ENCODE measurements around the gene GDF7. TPM values are rescaled to one million over a fixed set of nuclear protein-coding genes. Genes with fewer than 3 reads are reported as not detected.

GDF7 gene
- total RNA-seq, 2 donors from 2014 or later: 1.1 to 1.7 TPM

DNA sequence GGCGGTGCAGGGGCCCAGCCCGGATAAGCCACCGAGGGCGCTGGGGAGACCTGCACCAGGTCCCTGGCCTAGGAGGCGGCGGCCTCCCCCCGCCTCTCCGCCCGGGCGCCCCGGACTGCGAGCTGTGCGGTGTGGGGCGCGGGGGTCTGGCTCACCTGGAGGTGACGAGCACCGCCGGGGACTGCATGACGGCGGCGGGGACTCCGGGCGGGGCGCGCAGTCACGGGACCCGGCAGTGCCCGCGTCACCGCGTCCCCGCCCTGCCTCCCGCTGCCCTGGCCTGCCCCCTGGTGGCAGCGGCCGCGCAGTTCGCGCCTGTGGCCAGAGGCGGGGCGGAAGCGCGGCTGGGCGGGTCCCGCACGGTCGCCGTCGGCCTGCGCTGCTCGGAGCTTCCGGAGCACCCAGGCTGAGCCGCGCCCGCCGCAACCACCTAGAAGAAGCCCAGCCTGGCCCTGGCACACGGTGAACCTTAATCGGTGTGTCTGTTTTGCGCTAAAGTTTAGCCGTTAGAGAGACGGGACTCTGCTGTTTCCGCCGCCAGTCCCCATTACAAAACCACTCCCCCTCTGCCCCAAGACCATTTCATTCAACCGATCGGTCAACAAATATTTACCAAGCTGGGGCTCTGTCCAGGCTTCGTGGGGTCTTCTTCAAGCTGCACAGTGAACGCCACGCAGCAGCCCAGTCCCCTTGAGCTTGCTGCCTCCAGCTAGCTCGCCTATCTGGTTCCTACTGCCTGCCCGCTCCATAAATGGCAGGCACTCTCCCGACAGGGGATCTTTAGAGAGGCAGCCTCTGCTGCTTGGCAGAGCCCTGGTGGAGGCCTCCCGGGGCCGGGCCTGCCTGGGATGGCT, 15.8 kb upstream of the GDF7 start, which contains the start of gene HS1BP3:
TSS of gene HS1BP3 (minus strand) at position 222 of the 854 bp plus-strand sequence. CDS start at position 187, 35 bp downstream.
- DNase-seq (ENCODE audit: low spot score): peak; percentile 86
- TF ChIP-seq, protein P1, sequence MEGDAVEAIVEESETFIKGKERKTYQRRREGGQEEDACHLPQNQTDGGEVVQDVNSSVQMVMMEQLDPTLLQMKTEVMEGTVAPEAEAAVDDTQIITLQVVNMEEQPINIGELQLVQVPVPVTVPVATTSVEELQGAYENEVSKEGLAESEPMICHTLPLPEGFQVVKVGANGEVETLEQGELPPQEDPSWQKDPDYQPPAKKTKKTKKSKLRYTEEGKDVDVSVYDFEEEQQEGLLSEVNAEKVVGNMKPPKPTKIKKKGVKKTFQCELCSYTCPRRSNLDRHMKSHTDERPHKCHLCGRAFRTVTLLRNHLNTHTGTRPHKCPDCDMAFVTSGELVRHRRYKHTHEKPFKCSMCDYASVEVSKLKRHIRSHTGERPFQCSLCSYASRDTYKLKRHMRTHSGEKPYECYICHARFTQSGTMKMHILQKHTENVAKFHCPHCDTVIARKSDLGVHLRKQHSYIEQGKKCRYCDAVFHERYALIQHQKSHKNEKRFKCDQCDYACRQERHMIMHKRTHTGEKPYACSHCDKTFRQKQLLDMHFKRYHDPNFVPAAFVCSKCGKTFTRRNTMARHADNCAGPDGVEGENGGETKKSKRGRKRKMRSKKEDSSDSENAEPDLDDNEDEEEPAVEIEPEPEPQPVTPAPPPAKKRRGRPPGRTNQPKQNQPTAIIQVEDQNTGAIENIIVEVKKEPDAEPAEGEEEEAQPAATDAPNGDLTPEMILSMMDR (IDR thresholded peaks at IDR 0.05): peak; percentile 96 to 97
- Histone ChIP-seq H3K9me3 (no peaks in the 10 kb centered on the region), H3K27me3 (no peaks in the 10 kb centered on the region), H3K4me3 (peak within 1 kb of the TSS; percentile 78 to 84), H3K27ac (peak within 1 kb of the TSS; percentile 90 to 93), H3K4me1 (peaks cover 0 to 40% of the 10 kb centered on the region in 2 donors), H3K36me3 (no peaks in the 10 kb centered on the region)

DNA sequence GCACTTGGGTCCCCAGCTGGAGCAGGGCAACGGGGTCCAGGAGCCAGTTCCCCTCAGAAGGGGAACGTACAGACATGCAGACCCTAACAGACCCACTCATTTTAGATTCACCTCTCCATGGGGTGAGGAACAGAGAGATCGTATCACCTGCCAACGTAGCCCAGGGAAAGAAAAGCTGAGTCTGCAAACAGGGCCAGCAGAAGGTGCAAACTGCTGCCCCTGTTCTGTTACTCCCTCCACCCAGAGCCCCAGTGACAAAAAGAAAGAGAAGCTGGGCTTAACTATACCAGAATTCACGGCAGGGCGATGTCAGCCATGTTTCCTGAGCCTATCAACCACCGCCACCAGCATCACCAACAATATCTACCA, 15.2 kb upstream of the GDF7 start:
- DNase-seq (ENCODE audit: low spot score): no peak
- no peaks in the 10 kb centered on the region for H3K27me3 ChIP-seq
- no peaks in the 10 kb centered on the region for H3K9me3 ChIP-seq
- H3K27ac ChIP-seq: peak overlapping the region; percentile 90 to 93
- peak overlapping the region; percentile 78 to 84 for H3K4me3 ChIP-seq
- no peaks in the 10 kb centered on the region for H3K36me3 ChIP-seq
- H3K4me1 ChIP-seq: peaks cover 0 to 40% of the 10 kb centered on the region in 2 donors
- TF ChIP-seq, protein P1 (IDR thresholded peaks at IDR 0.05): no peak

DNA sequence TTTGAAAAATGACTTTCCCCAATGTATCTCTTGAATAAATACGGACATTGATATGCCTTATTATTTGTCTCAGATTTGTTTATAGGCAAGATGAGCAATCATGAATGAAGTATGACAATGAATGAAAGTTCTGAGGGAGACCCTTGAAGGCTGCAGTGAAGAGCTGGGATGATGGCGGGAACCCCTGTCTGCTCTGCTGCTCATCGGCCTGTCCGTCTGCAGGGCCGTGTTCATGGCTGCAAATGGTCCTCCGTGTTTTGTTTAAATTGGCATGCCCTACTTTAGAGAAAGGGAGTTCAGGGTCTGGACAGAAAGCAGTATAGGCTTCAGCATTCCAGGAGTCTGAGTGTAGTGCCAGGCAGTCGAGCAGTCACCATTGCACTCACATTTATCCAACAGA, 14.8 kb upstream of the GDF7 start:
- H3K27me3 ChIP-seq: no peaks in the 10 kb centered on the region
- peak overlapping the region in 1 of 2 donors; percentile 90 for H3K27ac ChIP-seq
- H3K9me3 ChIP-seq: no peaks in the 10 kb centered on the region
- no peaks in the 10 kb centered on the region for H3K36me3 ChIP-seq
- no peak overlapping the region for H3K4me3 ChIP-seq
- TF ChIP-seq, protein P1 (IDR thresholded peaks at IDR 0.05): no peak
- no peak for DNase-seq (ENCODE audit: low spot score)
- peaks cover 0 to 40% of the 10 kb centered on the region in 2 donors for H3K4me1 ChIP-seq

DNA sequence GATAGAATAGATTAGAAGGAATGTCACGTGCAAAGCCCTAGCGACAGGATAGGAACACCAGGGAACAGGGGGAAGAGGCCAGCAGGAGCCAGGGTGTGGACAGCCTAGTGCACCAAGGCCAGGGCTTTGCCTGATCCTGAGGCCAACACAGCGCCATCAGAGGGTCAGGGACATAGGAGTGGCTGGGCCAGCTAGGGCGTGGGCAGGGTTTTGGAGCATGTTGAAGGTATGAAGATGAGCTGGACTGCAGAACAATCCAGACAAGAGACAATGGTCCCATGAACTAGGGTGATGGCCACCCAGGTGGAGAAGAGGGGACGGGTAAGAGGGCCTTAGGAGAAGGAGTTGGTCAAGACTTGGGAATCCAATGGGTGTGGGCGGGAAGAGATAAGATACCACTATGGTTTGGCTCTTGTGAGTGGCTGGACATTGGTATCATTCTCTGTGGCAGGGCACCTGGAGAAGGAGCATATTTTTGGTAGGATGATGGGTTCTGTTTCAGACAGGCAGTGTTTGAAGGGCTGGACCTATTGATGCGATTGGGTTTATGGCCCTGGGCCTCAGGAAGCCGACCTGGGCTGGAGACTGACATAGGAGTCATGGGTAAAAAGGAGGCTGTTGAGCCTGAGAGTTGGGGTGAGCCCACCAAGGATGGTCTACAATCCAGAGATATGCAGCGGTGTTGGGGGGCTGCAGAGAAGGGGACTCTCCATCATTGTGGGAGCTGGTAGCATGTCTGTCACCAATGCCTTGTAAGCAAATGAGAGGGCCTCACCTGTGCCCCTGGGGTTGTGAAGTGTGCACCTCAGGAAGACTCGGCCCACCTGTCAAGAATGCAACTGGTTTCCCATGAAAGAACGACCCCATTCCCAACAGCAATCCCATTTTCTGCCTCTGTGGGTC, 14.0 kb upstream of the GDF7 start:
- no peak for DNase-seq (ENCODE audit: low spot score)
- H3K27ac ChIP-seq: no peak overlapping the region

More for the DNA sequence above, 14.0 kb upstream of the GDF7 start:
- Histone ChIP-seq H3K4me1 (peaks cover 0 to 34% of the 10 kb centered on the region in 2 donors), H3K9me3 (no peaks in the 10 kb centered on the region), H3K4me3 (no peak overlapping the region), H3K27me3 (no peaks in the 10 kb centered on the region), H3K36me3 (no peaks in the 10 kb centered on the region)
- TF ChIP-seq, protein P1 (IDR thresholded peaks at IDR 0.05): no peak

Data from right atrium auricular region (tissue), 2 donors.